Activated CD4-positive, CD25-positive, alpha-beta regulatory T cell treated with anti-CD3 and anti-CD28 coated beads, Interleukin-2, amount 50 U/mL, for 16 hours (primary cell): ENCODE data around the gene C1orf226.

Source experiments
- DNase-seq: peaks from one replicate; pipeline ENCODE4 v3.0.0-alpha.2; 2020; ENCODE audit warnings: low read depth, low spot score

C1orf226 gene

DNA sequence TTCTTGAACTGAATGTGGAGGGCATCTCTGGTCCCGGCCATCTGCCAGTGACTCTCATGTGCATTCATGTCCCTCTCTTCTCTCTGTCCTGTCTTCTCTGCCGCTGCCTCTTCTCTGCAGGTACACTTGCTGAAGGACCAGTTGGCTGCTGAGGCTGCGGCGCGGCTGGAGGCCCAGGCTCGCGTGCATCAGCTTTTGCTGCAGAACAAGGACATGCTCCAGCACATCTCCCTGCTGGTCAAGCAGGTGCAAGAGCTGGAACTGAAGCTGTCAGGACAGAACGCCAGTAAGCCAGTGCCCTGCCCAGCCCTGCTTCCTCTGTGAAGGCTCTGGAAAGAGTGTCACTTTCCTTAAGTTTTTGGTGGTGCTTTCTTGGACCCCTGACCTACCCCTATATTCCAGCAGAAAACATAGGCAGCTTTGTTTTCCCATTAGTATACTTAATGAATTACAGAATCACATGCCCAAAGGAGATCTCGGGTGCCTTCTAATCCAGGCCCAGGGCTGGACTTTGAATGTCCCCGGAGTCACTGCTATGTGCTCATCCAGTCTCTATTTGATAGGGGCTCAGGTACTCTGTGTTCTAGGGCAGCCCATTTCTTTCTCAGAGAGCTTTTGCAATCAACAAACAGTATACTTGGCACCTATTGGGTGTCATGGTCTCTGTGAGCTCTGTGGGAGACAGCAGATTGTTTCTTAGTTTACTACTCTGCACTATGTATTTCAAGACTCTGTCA lies 16.1 kb upstream of the C1orf226 start:
- no peak for DNase-seq

DNA sequence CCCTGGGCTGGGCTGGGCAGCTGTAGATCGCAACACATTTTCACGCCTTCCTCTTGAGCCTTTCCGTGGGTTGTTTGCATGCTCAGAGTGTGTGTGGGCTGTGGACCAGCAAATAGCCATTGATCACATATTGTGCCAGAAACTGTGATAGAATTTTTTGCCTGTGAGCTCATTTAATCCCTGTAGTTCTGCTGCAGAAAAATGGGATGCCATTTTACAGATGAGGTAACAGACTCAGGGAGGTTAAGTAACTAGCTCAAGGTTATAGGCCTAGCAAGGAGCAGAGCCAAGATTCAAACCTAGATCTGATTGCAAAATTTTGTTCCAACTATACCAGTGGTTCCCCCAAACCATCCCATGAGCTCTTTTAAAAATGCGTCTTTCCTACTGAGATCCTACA lies 15.4 kb upstream of the C1orf226 start:
- no peak for DNase-seq

DNA sequence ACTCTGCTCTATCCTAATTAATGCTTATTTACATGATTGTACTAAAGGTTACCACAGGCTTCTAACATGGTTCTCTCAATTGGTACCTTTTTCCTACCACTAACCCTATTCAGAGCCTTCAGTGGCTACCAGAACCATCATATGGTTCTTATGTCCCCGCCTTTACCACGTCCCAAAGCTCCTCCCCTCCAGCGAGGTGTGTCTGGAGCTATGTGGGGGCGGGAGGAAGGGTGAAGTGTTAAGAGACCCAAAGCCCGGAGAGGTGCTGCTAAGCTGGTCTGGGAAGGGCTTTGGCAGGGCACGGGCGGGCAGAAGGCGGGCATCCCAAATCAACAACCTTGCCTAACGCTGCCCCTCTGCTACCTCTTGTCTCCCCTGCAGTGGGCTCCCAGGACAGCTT lies 14.9 kb upstream of the C1orf226 start:
- no peak for DNase-seq

DNA sequence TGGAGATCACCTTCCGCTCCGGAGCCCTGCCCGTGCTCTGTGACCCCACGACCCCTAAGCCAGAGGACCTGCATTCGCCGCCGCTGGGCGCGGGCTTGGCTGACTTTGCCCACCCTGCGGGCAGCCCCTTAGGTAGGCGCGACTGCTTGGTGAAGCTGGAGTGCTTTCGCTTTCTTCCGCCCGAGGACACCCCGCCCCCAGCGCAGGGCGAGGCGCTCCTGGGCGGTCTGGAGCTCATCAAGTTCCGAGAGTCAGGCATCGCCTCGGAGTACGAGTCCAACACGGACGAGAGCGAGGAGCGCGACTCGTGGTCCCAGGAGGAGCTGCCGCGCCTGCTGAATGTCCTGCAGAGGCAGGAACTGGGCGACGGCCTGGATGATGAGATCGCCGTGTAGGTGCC lies 14.5 kb upstream of the C1orf226 start:
- no peak for DNase-seq

DNA sequence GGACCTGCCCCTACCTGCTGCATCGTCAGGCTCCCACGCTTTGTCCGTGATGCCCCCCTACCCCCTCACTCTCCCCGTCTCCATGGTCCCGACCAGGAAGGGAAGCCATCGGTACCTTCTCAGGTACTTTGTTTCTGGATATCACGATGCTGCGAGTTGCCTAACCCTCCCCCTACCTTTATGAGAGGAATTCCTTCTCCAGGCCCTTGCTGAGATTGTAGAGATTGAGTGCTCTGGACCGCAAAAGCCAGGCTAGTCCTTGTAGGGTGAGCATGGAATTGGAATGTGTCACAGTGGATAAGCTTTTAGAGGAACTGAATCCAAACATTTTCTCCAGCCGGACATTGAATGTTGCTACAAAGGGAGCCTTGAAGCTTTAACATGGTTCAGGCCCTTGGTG lies 13.8 kb upstream of the C1orf226 start:
- DNase-seq = no peak

DNA sequence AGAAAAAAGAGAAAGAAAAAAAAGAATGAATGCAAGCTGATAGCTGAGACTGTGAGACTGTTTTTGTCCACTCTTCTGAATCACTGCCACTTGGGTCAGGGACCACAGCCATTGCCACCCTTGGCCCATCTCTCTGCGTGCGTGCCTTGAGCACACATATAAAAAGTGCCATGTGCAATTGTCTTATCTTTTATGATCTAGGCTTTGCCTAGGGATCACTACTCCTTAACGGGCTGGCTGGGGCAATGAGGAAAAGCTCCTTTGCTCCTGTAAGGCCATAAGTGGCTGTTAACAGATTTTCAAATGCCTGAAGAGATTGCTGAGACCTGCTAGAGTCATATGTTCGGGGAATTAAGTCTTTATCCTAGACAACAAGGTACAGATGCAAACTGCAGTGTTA lies 13.1 kb upstream of the C1orf226 start:
- DNase-seq = no peak

DNA sequence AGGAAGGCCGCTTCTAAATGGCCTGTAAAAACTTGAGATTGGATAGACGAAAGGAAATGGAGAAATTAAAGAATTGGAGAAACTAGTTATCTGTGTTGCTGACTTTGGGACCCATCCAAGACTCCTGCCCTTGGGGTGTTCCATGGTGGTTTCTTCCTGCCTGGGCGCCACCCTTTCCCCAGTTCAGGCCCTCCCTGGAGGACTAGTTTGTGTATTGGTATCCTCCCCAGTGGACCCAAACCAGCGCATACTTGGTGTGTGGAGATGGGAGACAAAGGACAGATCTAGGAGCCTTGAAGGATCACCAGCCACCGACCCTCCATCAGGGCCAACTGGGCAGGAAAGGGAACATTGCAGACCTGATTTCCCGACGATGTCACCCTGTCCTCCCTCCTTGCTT lies 12.0 kb upstream of the C1orf226 start:
- no peak for DNase-seq

DNA sequence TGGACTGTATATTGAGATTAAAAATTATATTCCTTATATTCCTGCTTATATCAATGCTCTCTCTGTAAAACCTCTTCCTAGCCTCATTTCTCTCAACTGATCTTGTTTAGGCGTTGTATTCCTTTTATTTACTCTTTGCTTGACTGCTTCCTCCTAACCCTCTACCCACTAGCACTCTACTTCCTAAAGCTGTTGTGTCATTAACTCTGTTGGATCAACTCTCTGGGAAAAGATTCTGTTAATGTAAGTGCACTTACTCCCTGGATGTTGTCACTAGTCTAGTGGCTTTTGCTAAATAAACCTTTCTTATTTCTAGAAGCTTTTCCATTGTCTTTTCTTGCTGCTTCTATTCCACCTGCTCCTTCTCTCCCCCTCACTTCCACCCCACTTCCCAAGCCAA lies 11.4 kb upstream of the C1orf226 start:
- no peak for DNase-seq

DNA sequence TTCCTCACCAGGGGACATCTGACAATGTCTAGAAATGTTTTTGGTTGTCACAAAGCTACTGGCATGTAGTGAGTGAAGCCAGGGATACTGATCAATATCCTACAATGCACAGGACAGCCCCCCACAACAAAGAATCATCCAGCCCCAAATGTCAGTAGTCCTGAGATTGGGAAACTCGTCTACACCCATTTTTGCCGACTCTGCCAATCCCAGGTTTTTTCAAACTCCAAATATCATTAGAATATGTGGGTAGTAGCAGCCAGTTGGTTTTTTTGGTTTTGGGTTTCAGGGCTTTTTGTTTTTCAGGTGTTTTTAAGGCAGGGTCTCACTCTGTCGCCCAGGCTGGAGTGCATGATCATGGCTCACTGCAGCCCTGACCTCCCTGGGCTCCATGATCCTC lies 10.8 kb upstream of the C1orf226 start:
- no peak for DNase-seq

DNA sequence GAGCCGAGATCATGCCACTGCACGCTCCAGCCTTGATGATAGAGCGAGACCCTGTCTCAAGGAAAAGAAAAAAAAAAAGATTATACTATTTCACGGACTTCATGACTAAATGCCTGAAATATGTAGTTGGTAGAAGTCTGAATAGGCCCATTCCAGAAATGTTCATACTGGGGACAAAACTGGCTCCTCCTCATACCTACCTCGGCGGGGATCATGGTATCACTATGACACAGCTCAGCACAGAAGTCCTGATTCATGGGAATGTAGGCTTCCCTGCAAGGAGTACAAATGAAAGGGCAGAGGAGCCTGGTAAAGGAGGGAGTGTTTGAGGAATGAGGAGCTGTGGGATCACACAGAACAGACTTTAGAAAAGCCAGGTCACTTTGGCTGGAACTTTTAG lies 9.9 kb upstream of the C1orf226 start:
- DNase-seq = no peak

DNA sequence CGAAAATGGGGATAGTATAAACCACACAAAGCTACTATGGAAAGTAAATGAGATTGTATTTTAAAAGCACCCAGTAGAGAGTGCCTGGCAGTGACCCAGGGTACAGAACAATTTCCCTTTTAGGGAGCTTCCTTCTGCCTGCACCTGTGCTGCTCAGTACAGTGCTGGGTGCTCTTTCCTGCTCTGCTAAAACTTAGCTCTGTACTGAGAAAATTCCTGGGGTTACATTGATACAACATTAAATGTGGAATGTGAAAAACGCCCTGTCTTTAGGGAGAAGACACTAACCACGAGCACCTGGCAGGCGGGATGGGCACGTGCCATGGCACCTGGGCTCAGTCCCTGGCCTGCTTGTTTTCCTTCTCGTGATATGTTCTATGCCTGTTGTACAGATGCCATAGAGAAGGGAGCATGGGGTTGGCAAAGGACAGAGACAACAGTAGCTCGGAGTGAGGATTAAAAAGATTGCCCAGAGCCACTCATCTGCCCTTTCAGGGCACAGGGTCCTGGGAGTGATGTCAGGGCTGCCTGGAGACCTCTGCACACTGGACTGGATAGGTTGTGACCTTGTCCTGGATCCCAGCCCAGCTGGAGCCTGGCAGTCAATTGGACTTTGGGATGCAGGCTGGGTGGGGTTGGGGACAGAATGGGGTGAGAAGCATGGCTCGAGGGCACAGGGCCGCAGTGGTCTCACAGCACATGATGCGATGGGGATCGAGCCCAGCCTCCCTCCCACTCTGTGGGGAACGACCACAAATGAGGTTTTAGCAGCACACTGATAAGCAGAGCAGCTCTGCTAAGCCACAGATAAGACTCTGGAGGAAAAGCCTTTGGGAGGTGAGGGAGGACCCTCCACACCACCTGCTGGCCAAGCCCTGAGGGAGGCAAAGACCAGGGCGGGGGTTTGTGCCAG lies 9.1 kb upstream of the C1orf226 start:
- no peak for DNase-seq

DNA sequence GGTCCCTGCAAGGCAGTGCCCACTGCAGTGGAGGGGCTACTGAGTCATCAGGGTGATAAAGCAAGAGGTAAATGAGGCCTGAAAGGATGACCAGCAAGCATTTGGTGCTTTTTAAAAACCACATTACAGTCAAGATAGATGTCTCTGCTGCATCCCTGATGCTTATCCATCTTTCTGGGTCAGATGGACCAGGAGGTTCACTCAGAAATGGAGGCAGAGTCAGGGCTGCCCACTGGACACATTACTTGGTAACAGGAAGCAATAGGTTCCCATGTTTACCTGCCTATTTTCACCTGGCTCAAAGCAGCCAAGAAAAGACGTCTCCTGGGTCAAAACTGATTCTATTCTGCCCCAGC lies 8.5 kb upstream of the C1orf226 start:
- DNase-seq = no peak

DNA sequence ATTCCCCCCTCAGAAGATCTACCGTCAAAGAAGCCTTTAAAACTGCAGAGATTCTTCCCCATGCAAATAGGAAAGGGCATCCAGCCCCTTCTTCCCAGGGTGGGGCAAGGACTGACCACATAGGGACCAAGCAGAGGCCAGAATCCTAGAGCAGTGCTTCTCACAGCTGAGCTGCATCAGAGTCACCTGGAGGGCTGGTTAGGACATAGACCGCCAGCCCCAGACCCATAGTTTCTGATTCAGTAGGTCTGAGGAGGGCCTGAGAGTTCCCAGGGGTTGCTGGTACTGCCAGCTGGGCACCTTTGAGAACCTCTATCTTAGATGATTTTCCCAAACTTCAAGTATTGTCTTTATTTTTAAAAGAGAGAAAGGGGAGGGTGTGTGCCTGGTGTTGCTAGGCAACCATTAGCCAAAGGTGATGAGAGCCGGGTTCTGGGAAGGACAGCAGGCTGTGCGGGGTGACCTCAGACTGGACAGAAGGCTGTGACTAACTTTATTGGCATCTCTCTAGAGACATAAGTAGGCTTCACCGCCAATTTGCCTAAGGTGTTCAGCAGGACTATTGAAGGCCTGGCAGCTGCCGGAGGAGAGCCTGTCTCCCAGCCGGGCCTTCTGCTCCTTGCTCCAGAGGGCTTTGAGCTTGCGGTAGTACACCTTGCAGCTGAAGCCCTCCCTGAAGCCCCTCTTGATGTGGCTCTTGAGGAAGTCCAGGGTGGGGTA lies 7.8 kb upstream of the C1orf226 start:
- DNase-seq = no peak

DNA sequence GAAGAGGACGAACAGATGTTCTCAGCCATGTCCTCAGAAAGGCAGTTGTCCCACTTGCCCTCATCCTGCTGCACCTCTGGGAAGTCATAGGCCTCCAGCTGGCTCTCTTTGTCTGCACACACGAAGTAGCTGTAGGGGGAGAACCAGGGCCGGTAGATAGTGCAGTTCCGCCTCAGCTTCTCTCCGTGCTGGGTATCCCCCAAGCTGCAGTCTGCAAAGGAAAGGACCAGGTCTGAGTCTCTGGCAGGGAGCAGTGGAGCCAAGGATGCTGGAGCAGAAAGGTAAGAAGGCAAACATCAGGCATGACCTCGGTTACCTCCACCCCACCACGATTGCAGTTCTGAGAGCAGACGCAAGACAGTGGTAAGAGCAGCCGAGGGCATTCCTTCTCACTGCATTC lies 7.1 kb upstream of the C1orf226 start:
- DNase-seq = no peak

DNA sequence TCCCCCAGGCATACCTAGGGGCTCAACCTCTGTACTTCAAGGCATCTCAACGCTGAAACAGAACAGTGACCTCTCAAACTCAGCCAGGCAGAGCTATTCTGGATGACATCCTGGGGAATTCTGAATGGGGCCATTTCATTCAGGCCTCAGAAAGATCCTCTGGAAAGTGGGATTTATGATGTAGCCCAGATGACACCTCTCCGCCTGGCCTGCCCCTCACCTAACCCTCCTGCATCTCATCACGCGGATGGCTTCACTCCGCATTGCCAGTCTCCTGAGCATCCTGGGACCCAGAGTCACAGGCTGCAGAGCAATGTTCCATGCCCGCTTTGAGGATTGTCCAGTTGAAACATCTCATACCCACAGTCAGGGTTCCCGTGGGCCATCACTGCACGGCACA lies 6.1 kb upstream of the C1orf226 start:
- no peak for DNase-seq

DNA sequence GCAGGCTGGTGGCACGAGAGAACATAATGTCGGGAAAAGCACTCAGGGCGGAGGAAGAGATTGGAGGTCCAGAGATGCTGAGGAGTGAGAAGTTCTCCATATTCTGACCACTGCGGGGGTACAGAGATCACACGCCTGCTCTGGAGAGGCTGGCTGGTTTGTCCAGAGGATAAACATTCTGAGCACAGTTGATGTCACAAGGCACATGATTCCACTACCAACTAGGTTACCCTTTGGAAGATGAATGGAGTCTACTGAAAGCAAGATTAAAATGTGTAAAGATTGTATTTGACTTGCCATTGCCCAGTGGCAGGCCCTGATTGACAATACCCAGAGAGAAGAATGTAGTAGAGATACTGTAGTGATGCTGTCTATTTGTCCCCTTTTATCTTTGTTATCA lies 4.8 kb upstream of the C1orf226 start, which contains the start of gene SPATA46:
Gene SPATA46, minus strand, starts transcription at position 164 of the 400 bp plus-strand sequence. Its CDS starts 64 bp downstream, at position 100.
- DNase-seq = no peak

DNA sequence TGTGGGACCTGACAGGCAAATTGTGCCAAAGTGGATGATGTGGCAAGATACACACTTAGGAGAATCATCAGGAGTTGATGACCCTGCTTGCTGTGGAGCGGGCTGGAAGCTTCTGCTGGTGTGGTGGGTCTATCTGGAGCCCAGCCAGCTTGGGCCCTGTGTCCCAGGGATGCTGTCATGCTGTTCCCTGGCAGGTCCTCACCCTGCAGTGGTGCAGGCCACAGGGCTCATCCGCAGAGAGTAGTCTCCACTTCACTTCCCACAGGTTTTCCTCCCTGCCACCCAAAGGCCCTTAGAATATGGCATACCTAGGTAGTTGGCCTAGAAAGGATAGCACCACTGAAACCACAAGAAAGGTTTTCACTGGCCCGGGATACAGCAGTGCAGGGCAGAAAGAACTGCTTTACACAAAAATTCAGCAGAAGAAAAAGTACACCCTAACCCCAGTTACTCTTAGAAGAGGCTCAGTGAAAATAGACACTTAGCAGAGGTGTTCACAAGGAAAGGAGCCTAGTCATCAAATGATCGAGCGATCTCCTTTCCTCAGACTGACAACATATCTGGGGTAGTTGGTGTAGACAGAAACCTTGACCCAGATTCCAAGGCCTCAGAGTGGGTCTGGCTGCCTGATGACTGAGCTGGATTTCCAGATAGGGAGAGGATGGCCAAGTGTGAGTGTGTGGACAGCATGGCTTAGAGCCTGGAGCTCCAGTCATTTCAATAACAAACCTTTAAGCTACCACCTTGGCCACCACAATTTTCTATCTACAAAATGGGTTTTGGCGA lies 1.3 kb upstream of the C1orf226 start:
- DNase-seq = no peak

DNA sequence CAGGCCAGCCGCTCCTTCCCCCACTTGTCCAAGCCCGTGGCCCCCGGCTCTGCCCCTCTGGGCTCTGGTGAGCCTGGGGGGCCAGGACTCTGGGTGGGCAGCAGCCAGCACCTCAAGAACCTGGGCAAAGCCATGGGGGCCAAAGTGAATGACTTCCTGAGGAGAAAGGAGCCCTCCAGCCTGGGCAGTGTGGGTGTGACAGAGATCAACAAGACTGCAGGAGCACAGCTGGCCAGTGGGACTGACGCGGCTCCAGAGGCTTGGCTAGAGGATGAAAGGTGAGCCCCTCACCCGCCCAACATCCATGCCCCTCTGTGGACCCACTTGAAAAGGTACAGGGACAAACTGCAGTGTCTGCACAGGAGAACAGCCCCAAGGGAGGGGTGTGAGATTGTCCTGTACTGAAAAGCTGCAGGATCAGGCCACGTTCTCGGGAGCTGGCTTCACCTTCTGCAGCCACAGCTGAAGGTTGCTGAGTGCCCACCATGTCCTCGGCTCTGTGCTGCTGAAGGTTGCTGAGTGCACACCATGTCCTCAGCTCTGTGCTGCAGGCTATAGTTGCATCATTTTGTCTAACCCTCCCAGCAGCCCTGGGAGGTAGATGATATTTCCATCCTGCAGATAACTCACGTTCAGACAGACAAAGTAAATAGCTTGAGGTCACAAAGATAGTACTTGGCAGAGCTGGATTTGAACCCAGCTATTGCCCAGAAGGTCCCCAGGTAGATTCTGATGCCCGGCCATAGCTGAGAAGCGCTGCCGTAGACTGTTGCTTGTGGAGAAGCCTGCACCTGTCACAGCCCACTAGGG lies 618 bp downstream of the C1orf226 start:
- DNase-seq = no peak

DNA sequence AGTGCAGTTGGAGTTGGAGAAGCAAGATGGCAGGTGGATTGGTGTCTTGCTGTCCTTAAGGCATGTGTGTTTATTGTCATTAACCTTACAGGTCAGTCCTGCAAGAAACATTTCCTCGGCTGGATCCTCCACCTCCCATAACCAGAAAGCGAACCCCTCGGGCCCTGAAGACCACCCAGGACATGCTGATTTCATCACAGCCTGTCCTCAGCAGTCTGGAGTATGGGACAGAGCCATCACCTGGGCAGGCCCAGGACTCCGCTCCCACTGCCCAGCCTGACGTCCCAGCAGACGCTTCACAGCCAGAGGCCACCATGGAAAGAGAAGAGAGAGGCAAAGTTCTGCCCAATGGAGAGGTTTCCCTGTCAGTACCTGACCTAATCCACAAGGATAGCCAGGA lies 1.6 kb downstream of the C1orf226 start:
- DNase-seq = no peak

DNA sequence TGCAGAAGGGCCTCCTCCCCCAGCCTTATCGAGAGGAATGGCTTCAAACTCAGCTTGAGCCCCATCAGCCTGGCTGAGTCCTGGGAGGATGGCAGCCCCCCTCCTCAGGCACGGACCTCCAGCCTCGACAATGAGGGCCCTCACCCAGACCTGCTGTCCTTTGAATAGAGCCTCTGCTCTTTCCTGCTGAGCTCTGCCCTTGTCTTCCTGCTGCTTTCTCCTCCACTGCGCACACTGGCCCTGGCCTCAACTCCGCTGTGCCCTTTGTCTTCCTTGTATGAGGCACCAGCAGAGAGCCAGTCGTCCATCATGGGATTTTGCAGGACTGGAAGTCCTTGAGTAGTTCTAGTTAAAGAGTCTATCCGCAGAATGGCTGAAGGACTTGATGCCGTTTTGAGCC lies 2.0 kb downstream of the C1orf226 start:
- no peak for DNase-seq

DNA sequence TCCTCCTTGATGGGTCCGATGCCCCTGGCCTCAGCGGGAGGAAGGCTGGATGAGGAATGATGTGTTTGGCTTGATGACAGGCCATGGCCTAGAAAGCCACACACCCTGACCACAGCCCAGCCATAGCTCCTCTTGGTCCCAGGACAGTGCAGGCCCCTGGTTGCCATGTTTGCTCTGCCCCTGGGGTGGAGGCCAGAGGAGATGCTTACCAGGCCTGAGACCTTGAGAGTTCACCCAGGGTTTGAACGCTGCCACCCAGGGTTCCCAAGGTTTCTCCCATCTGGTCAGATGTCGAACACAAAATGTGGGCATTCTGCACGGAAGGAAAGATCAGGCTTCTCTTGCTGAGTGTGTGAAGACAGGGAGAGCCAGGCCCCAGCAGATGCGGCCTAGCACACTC lies 2.6 kb downstream of the C1orf226 start:
- no peak for DNase-seq
